GM23338 (cell line): ENCODE data around the gene XIRP2. TPM values are rescaled to one million over a fixed set of nuclear protein-coding genes. Genes with fewer than 3 reads are reported as not detected.

Experiments
- ATAC-seq: fragments of 200-7000 bp; cut with Tn5 transposase; 3 replicates; pipeline ENCODE4 v1.9.1; 2020
- DNase-seq: peaks from one replicate; pipeline ENCODE4 v3.0.0-alpha.2; 2015; ENCODE audit warnings: low spot score
- H2AFZ ChIP-seq: fragments of 200-600 bp; sonication (generic); 2 replicates; pipeline ENCODE4 v1.8.0; 2016; ENCODE audit warnings: antibody characterized with exemption, mild to moderate bottlenecking, moderate library complexity
- H3F3A ChIP-seq: fragments of 200-600 bp; sonication (generic); replicated peaks from 2 replicates; pipeline ENCODE4 v1.8.0; 2017; ENCODE audit warnings: antibody characterized with exemption, mixed run types, low read depth
- H3K27ac ChIP-seq: fragments of 200-600 bp; sonication (generic); 2 replicates; pipeline ENCODE4 v1.6.1; 2016; ENCODE audit warnings: low read depth
- H3K27me3 ChIP-seq: fragments of 200-600 bp; sonication (generic); 2 replicates; pipeline ENCODE4 v1.8.0; 2016; ENCODE audit warnings: mild to moderate bottlenecking, mixed run types, moderate library complexity; ENCODE audit not compliant: insufficient read depth
- H3K36me3 ChIP-seq: fragments of 200-600 bp; sonication (generic); 2 replicates; pipeline ENCODE4 v1.8.0; 2016; ENCODE audit warnings: mild to moderate bottlenecking; ENCODE audit not compliant: insufficient read depth
- H3K4me1 ChIP-seq: fragments of 200-600 bp; sonication (generic); 2 replicates; pipeline ENCODE4 v1.8.0; 2016; ENCODE audit warnings: mild to moderate bottlenecking, moderate library complexity; ENCODE audit not compliant: insufficient read depth
- H3K4me2 ChIP-seq: fragments of 200-600 bp; sonication (generic); 2 replicates; pipeline ENCODE4 v1.7.1; 2017; ENCODE audit warnings: mixed run types
- H3K4me3 ChIP-seq: fragments of 200-600 bp; sonication (generic); 2 replicates; pipeline ENCODE4 v1.6.1; 2016; ENCODE audit warnings: mixed run types
- H3K79me2 ChIP-seq: fragments of 200-600 bp; sonication (generic); replicated peaks from 2 replicates; pipeline ENCODE4 v1.8.0; 2017; ENCODE audit warnings: mild to moderate bottlenecking; ENCODE audit not compliant: insufficient read depth
- H3K9me2 ChIP-seq: fragments of 200-600 bp; sonication (generic); 2 replicates; pipeline ENCODE4 v1.8.0; 2017; ENCODE audit not compliant: insufficient read depth
- H4K20me1 ChIP-seq: fragments of 200-600 bp; sonication (generic); replicated peaks from 2 replicates; pipeline ENCODE4 v1.8.0; 2017; ENCODE audit warnings: mild to moderate bottlenecking; ENCODE audit not compliant: insufficient read depth
- H3K27ac Mint-ChIP-seq: 2 replicates; pipeline ENCODE4 v1.8.0; 2020; ENCODE audit warnings: inconsistent platforms, mild to moderate bottlenecking, moderate library complexity, mixed read lengths
- H3K27me3 Mint-ChIP-seq: 3 replicates; pipeline ENCODE4 v1.8.0; 2022; ENCODE audit warnings: low read depth, mild to moderate bottlenecking, moderate library complexity, mixed read lengths, inconsistent platforms; ENCODE audit not compliant: insufficient read depth, poor library complexity
- H3K36me3 Mint-ChIP-seq: 3 replicates; pipeline ENCODE4 v1.8.0; 2021; ENCODE audit warnings: low read depth, mild to moderate bottlenecking, inconsistent platforms, moderate library complexity, mixed read lengths
- H3K4me1 Mint-ChIP-seq: 3 replicates; pipeline ENCODE4 v1.8.0; 2020; ENCODE audit warnings: mild to moderate bottlenecking, inconsistent platforms, mixed read lengths
- H3K4me3 Mint-ChIP-seq: 3 replicates; pipeline ENCODE4 v1.8.0; 2021; ENCODE audit warnings: moderate library complexity, mild to moderate bottlenecking, inconsistent platforms, mixed read lengths
- H3K9me3 Mint-ChIP-seq: 3 replicates; pipeline ENCODE4 v1.8.0; 2020; ENCODE audit warnings: moderate library complexity, mild to moderate bottlenecking, inconsistent platforms, mixed read lengths
- EZH2 ChIP-seq: fragments of 200-600 bp; sonication (generic); IDR thresholded peaks from one replicate; pipeline ENCODE4 v1.8.0; 2017; ENCODE audit warnings: antibody characterized with exemption, mild to moderate bottlenecking, low read depth; ENCODE audit not compliant: unreplicated experiment
- JUNB ChIP-seq: IDR thresholded peaks from one replicate; pipeline ENCODE4 v1.6.1; 2016; ENCODE audit warnings: antibody characterized with exemption; ENCODE audit not compliant: unreplicated experiment
- POLR2AphosphoS5 ChIP-seq: IDR thresholded peaks from 2 replicates; pipeline ENCODE4 v1.6.1; 2016; ENCODE audit warnings: antibody characterized with exemption, low read depth
- polyA plus RNA-seq: library from polyadenylated mRNA; unstranded; fragments of >200 nt; fragmentation: Nextera tagmentation; extraction: Ambion mirVana; gene quantifications from 2 replicates; pipeline ENCODE4 v1.2.1, GENCODE V29; 2016
- total RNA-seq: library from RNA; depleted of rRNA; stranded (reverse); fragments of >200 nt; shearing (Covaris generic); gene quantifications from 2 replicates; pipeline ENCODE4 v1.2.3, GENCODE V29; 2014
- TF ChIP-seq, protein P1 (sequence below): IDR thresholded peaks from one replicate; pipeline ENCODE4 v1.6.1; 2018; ENCODE audit warnings: antibody characterized with exemption; ENCODE audit not compliant: unreplicated experiment
- TF ChIP-seq, protein P2 (sequence below): fragments of 250-450 bp; sonication (Bioruptor Pico); IDR thresholded peaks from 2 replicates; pipeline ENCODE4 v1.5.0; 2020; ENCODE audit warnings: mild to moderate bottlenecking, moderate library complexity
- TF ChIP-seq, protein P3 (sequence below): IDR thresholded peaks from 2 replicates; pipeline ENCODE4 v1.6.1; 2016; ENCODE audit warnings: antibody characterized with exemption

Gene XIRP2
- total and polyA plus RNA-seq, 2 experiments from 2014 or later = 0.17 to 0.31 TPM

DNA sequence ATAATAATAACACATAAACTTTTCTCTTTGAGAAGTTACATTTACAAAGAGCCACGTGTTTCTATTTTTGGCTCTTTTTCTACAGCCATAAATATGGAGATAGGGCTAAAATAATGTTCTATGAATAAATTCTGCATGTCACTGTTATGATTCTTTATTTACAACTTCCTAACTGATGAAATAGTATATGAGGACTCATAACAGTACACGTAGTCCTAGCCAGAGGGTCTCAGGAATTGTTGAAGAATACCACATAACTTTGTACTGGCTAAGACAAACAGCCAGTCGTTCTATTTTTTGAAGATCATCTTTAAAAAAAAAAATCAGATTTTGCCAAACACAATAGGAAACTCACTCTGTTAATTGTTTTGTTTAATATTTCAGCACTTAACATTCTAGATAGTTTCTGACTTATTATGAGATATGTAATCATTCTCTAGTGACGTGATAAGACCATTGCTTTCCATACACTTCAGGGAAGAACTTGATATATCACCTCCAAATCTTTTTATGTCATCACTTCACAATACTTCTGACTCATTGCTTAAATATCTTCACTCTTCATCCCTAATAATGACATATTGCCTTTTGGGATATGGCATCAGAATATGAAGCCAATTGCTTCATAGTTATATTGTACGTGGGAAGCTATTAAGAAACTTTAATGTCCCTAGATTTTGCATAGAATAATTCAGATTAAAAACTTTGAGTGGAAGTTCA is 256.1 kb downstream of the XIRP2 start:
- H4K20me1 ChIP-seq = no peaks in the 10 kb centered on the region
- H3K36me3 ChIP-seq = no peaks in the 10 kb centered on the region
- Mint-ChIP-seq H3K4me1 (peaks cover 4% of the 10 kb centered on the region), H3K4me3 (no peak overlapping the region), H3K36me3 (no peaks in the 10 kb centered on the region), H3K27me3 (no peaks in the 10 kb centered on the region), H3K9me3 (no peaks in the 10 kb centered on the region; the same call in 2 of the 3 replicates), H3K27ac (no peak overlapping the region)
- no peaks in the 10 kb centered on the region for H3K9me2 ChIP-seq
- no peak overlapping the region for H3K27ac ChIP-seq
- no peak for ATAC-seq
- no peaks in the 10 kb centered on the region for H3K79me2 ChIP-seq
- no peak overlapping the region for H3K4me3 ChIP-seq
- no peak overlapping the region for H2AFZ ChIP-seq
- no peaks in the 10 kb centered on the region for H3F3A ChIP-seq
- H3K4me1 ChIP-seq = no peaks in the 10 kb centered on the region
- DNase-seq = no peak
- no peak for TF ChIP-seq EZH2
- no peak for TF ChIP-seq JUNB
- TF ChIP-seq, protein P1, sequence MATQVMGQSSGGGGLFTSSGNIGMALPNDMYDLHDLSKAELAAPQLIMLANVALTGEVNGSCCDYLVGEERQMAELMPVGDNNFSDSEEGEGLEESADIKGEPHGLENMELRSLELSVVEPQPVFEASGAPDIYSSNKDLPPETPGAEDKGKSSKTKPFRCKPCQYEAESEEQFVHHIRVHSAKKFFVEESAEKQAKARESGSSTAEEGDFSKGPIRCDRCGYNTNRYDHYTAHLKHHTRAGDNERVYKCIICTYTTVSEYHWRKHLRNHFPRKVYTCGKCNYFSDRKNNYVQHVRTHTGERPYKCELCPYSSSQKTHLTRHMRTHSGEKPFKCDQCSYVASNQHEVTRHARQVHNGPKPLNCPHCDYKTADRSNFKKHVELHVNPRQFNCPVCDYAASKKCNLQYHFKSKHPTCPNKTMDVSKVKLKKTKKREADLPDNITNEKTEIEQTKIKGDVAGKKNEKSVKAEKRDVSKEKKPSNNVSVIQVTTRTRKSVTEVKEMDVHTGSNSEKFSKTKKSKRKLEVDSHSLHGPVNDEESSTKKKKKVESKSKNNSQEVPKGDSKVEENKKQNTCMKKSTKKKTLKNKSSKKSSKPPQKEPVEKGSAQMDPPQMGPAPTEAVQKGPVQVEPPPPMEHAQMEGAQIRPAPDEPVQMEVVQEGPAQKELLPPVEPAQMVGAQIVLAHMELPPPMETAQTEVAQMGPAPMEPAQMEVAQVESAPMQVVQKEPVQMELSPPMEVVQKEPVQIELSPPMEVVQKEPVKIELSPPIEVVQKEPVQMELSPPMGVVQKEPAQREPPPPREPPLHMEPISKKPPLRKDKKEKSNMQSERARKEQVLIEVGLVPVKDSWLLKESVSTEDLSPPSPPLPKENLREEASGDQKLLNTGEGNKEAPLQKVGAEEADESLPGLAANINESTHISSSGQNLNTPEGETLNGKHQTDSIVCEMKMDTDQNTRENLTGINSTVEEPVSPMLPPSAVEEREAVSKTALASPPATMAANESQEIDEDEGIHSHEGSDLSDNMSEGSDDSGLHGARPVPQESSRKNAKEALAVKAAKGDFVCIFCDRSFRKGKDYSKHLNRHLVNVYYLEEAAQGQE = no peak
- no peak for TF ChIP-seq POLR2AphosphoS5
- TF ChIP-seq, protein P2, sequence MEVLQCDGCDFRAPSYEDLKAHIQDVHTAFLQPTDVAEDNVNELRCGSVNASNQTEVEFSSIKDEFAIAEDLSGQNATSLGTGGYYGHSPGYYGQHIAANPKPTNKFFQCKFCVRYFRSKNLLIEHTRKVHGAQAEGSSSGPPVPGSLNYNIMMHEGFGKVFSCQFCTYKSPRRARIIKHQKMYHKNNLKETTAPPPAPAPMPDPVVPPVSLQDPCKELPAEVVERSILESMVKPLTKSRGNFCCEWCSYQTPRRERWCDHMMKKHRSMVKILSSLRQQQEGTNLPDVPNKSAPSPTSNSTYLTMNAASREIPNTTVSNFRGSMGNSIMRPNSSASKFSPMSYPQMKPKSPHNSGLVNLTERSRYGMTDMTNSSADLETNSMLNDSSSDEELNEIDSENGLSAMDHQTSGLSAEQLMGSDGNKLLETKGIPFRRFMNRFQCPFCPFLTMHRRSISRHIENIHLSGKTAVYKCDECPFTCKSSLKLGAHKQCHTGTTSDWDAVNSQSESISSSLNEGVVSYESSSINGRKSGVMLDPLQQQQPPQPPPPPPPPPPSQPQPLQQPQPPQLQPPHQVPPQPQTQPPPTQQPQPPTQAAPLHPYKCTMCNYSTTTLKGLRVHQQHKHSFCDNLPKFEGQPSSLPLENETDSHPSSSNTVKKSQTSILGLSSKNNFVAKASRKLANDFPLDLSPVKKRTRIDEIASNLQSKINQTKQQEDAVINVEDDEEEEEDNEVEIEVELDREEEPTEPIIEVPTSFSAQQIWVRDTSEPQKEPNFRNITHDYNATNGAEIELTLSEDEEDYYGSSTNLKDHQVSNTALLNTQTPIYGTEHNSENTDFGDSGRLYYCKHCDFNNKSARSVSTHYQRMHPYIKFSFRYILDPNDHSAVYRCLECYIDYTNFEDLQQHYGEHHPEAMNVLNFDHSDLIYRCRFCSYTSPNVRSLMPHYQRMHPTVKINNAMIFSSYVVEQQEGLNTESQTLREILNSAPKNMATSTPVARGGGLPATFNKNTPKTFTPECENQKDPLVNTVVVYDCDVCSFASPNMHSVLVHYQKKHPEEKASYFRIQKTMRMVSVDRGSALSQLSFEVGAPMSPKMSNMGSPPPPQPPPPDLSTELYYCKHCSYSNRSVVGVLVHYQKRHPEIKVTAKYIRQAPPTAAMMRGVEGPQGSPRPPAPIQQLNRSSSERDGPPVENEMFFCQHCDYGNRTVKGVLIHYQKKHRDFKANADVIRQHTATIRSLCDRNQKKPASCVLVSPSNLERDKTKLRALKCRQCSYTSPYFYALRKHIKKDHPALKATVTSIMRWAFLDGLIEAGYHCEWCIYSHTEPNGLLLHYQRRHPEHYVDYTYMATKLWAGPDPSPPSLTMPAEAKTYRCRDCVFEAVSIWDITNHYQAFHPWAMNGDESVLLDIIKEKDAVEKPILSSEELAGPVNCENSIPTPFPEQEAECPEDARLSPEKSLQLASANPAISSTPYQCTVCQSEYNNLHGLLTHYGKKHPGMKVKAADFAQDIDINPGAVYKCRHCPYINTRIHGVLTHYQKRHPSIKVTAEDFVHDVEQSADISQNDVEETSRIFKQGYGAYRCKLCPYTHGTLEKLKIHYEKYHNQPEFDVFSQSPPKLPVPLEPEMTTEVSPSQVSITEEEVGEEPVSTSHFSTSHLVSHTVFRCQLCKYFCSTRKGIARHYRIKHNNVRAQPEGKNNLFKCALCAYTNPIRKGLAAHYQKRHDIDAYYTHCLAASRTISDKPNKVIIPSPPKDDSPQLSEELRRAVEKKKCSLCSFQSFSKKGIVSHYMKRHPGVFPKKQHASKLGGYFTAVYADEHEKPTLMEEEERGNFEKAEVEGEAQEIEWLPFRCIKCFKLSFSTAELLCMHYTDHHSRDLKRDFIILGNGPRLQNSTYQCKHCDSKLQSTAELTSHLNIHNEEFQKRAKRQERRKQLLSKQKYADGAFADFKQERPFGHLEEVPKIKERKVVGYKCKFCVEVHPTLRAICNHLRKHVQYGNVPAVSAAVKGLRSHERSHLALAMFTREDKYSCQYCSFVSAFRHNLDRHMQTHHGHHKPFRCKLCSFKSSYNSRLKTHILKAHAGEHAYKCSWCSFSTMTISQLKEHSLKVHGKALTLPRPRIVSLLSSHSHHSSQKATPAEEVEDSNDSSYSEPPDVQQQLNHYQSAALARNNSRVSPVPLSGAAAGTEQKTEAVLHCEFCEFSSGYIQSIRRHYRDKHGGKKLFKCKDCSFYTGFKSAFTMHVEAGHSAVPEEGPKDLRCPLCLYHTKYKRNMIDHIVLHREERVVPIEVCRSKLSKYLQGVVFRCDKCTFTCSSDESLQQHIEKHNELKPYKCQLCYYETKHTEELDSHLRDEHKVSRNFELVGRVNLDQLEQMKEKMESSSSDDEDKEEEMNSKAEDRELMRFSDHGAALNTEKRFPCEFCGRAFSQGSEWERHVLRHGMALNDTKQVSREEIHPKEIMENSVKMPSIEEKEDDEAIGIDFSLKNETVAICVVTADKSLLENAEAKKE = no peak
- TF ChIP-seq, protein P3, sequence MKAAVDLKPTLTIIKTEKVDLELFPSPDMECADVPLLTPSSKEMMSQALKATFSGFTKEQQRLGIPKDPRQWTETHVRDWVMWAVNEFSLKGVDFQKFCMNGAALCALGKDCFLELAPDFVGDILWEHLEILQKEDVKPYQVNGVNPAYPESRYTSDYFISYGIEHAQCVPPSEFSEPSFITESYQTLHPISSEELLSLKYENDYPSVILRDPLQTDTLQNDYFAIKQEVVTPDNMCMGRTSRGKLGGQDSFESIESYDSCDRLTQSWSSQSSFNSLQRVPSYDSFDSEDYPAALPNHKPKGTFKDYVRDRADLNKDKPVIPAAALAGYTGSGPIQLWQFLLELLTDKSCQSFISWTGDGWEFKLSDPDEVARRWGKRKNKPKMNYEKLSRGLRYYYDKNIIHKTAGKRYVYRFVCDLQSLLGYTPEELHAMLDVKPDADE = no peak
- no peak overlapping the region for H3K4me2 ChIP-seq
- H3K27me3 ChIP-seq = no peaks in the 10 kb centered on the region
